WERI-Rb-1 (cell line): Measurements from ENCODE around the gene SGSM2.

Experiments
- DNase-seq: peaks from one replicate; pipeline ENCODE4 v3.0.0-alpha.2; 2020
- H3K27ac ChIP-seq: fragments of 250-450 bp; sonication (Bioruptor Pico); 2 replicates; pipeline ENCODE4 v1.5.1; 2020; ENCODE audit warnings: mild to moderate bottlenecking, moderate library complexity
- H3K27me3 ChIP-seq: fragments of 250-450 bp; sonication (Bioruptor Pico); 2 replicates; pipeline ENCODE4 v1.5.1; 2021; ENCODE audit warnings: mild to moderate bottlenecking, low read depth, moderate library complexity; ENCODE audit not compliant: insufficient read depth, severe bottlenecking
- H3K36me3 ChIP-seq: fragments of 250-450 bp; sonication (Bioruptor Pico); 2 replicates; pipeline ENCODE4 v1.5.1; 2020; ENCODE audit warnings: mild to moderate bottlenecking, moderate library complexity
- H3K4me3 ChIP-seq: 2 replicates; pipeline ENCODE4 v1.5.1; 2011; ENCODE audit warnings: low read depth, mild to moderate bottlenecking, control low read depth, low read length
- H3K9me3 ChIP-seq: fragments of 250-450 bp; sonication (Bioruptor Pico); 2 replicates; pipeline ENCODE4 v1.5.1; 2021; ENCODE audit warnings: mild to moderate bottlenecking, moderate library complexity; ENCODE audit not compliant: severe bottlenecking
- CTCF ChIP-seq: IDR thresholded peaks from 2 replicates; pipeline ENCODE4 v1.5.1; 2011; ENCODE audit warnings: low read depth, mild to moderate bottlenecking, control low read depth, inconsistent platforms, low read length

The SGSM2 gene

GRCh38 chr17:2410951-2411350 lies 73.7 kb downstream of the SGSM2 start:
- H3K27me3 ChIP-seq, result no peaks in the 10 kb centered on the region
- H3K36me3 ChIP-seq, result peaks cover 31% of the 10 kb centered on the region

GRCh38 chr17:2412561-2413021 lies 75.3 kb downstream of the SGSM2 start:
- Histone ChIP-seq H3K9me3 (no peaks in the 10 kb centered on the region), H3K4me3 (no peak overlapping the region), H3K27me3 (no peaks in the 10 kb centered on the region), H3K27ac (no peak overlapping the region), H3K36me3 (peaks cover 36% of the 10 kb centered on the region)
- peak; percentile 16; the same call in 1 of the 2 replicates for TF ChIP-seq CTCF
- no peak for DNase-seq

More at GRCh38 chr17:2410951-2411350, 73.7 kb downstream of the SGSM2 start:
- Histone ChIP-seq H3K4me3 (no peak overlapping the region), H3K9me3 (no peaks in the 10 kb centered on the region), H3K27ac (no peak overlapping the region)
- TF ChIP-seq CTCF, result no peak
- no peak for DNase-seq

- no peak overlapping the region for H3K27ac ChIP-seq
Measured at GRCh38 chr17:2414446-2415064, 77.3 kb downstream of the SGSM2 start.

GRCh38 chr17:2415081-2415480 lies 77.8 kb downstream of the SGSM2 start:
- Histone ChIP-seq H3K27ac (no peak overlapping the region), H3K36me3 (peaks cover 61% of the 10 kb centered on the region), H3K27me3 (no peaks in the 10 kb centered on the region), H3K9me3 (no peaks in the 10 kb centered on the region), H3K4me3 (no peak overlapping the region)
- no peak for TF ChIP-seq CTCF
- DNase-seq, result no peak

More at GRCh38 chr17:2414446-2415064, 77.3 kb downstream of the SGSM2 start:
- no peak overlapping the region for H3K4me3 ChIP-seq
- H3K36me3 ChIP-seq, result peaks cover 56% of the 10 kb centered on the region
- TF ChIP-seq CTCF, result no peak
- H3K9me3 ChIP-seq, result no peaks in the 10 kb centered on the region
- DNase-seq, result no peak
- no peaks in the 10 kb centered on the region for H3K27me3 ChIP-seq

GRCh38 chr17:2416010-2416734 lies 78.9 kb downstream of the SGSM2 start:
- TF ChIP-seq CTCF, result peak; percentile 85
- Histone ChIP-seq H3K4me3 (no peak overlapping the region), H3K9me3 (no peaks in the 10 kb centered on the region), H3K27me3 (no peaks in the 10 kb centered on the region), H3K27ac (peak overlapping the region; percentile 79), H3K36me3 (peaks cover 62% of the 10 kb centered on the region)
- peak; percentile 88 for DNase-seq
